Measurements from ENCODE around the gene ABCC10.

- TF ChIP-seq POLR2A (IDR thresholded peaks at IDR 0.05; ENCODE audit: low read length) (no peak), GATA1 (IDR thresholded peaks at IDR 0.05; ENCODE audit: low read depth, low read length) (no peak)
Observed at GRCh38 chr6:43481591-43482236, 54.4 kb downstream of the ABCC10 start.

All from erythroblast (primary cell).